CD14-positive monocyte (primary cell): Measurements from ENCODE around the gene SLC4A5. TPM values are rescaled to one million over a fixed set of nuclear protein-coding genes. Genes with fewer than 3 reads are reported as not detected.

Experiments used
- DNase-seq, 3 donors: peaks; one replicate each; pipeline ENCODE4 v3.0.0-alpha.2; 2011 to 2022
- H2AFZ ChIP-seq: 2 replicates; pipeline ENCODE4 v1.6.0; 2012; ENCODE audit warnings: mild to moderate bottlenecking, low read depth, low read length, inconsistent platforms; ENCODE audit not compliant: insufficient read depth, poor library complexity, severe bottlenecking
- H3K27ac ChIP-seq, 2 donors: 1 replicate in 1 of 2; 2 replicates in 1 of 2; pipeline ENCODE4 v1.5.1; 2012 to 2013; ENCODE audit warnings: low read length in 2 of 2, control low read depth in 1 of 2, inconsistent platforms in 1 of 2, low read depth in 1 of 2, mild to moderate bottlenecking in 1 of 2
- H3K27me3 ChIP-seq, 2 donors: one replicate each; pipeline versions ENCODE4 v1.6.0 to v1.6.1; 2011 to 2013; ENCODE audit warnings: low read length in 2 of 2; ENCODE audit not compliant: control insufficient read depth in 2 of 2, insufficient read depth in 2 of 2
- H3K36me3 ChIP-seq, 2 donors: replicated peaks in 1 of 2; 1 replicate in 1 of 2; 2 replicates in 1 of 2; pipeline versions ENCODE4 v1.5.1 to v1.6.1; 2012 to 2013; ENCODE audit warnings: low read length in 2 of 2, control low read depth in 1 of 2, inconsistent platforms in 1 of 2, mild to moderate bottlenecking in 1 of 2; ENCODE audit not compliant: insufficient read depth in 2 of 2, control insufficient read depth in 1 of 2
- H3K4me1 ChIP-seq, 2 donors: 1 replicate in 1 of 2; 2 replicates in 1 of 2; pipeline versions ENCODE4 v1.5.1 to v1.6.1; 2012 to 2013; ENCODE audit warnings: low read length in 2 of 2, control low read depth in 1 of 2, inconsistent platforms in 1 of 2, mild to moderate bottlenecking in 1 of 2, moderate library complexity in 1 of 2; ENCODE audit not compliant: insufficient read depth in 2 of 2, control insufficient read depth in 1 of 2
- H3K4me2 ChIP-seq: replicated peaks from 2 replicates; pipeline ENCODE3; 2012; ENCODE audit warnings: low read length, moderate library complexity, mild to moderate bottlenecking; ENCODE audit not compliant: poor library complexity, severe bottlenecking; ENCODE audit errors: extremely low read depth
- H3K4me3 ChIP-seq, 3 experiments: fragments of 200-600 bp in 1 of 3; sonication (generic) in 1 of 3; replicated peaks in 1 of 3; 1 replicate in 2 of 3; 2 replicates in 1 of 3; pipeline ENCODE4 v1.5.1; 2011 to 2013; ENCODE audit warnings: low read length in 3 of 3, mild to moderate bottlenecking in 3 of 3, control low read depth in 2 of 3, low read depth in 2 of 3, inconsistent platforms in 1 of 3, moderate library complexity in 1 of 3
- H3K79me2 ChIP-seq: 2 replicates; pipeline ENCODE4 v1.6.0; 2012; ENCODE audit warnings: mild to moderate bottlenecking, control low read depth, inconsistent platforms, low read length, moderate library complexity; ENCODE audit not compliant: insufficient read depth
- H3K9ac ChIP-seq: 2 replicates; pipeline ENCODE4 v1.6.0; 2017; ENCODE audit warnings: low read length, mild to moderate bottlenecking; ENCODE audit not compliant: insufficient read depth, poor library complexity, severe bottlenecking
- H3K9me3 ChIP-seq, 2 donors: replicated peaks in 1 of 2; 1 replicate in 1 of 2; 2 replicates in 1 of 2; pipeline versions ENCODE4 v1.5.1 to v1.6.1; 2012 to 2013; ENCODE audit warnings: low read length in 2 of 2, control low read depth in 1 of 2; ENCODE audit not compliant: control insufficient read depth in 1 of 2, insufficient read depth in 1 of 2
- H4K20me1 ChIP-seq: 2 replicates; pipeline ENCODE4 v1.6.0; 2012; ENCODE audit warnings: mild to moderate bottlenecking, low read length, control low read depth, moderate library complexity; ENCODE audit not compliant: insufficient read depth
- H3K27ac Mint-ChIP-seq, 7 donors: one replicate each; pipeline ENCODE4 v1.8.0; 2020; ENCODE audit warnings: mild to moderate bottlenecking in 7 of 7, mixed read lengths in 7 of 7, moderate library complexity in 6 of 7, inconsistent platforms in 2 of 7
- H3K27me3 Mint-ChIP-seq, 3 donors: one replicate each; pipeline ENCODE4 v1.8.0; 2021 to 2022; ENCODE audit warnings: low read depth in 3 of 3, mild to moderate bottlenecking in 3 of 3, mixed read lengths in 3 of 3, moderate library complexity in 3 of 3, inconsistent platforms in 1 of 3
- H3K36me3 Mint-ChIP-seq, 2 donors: one replicate each; pipeline ENCODE4 v1.8.0; 2020; ENCODE audit warnings: mixed read lengths in 2 of 2, inconsistent platforms in 1 of 2, mild to moderate bottlenecking in 1 of 2
- H3K4me1 Mint-ChIP-seq: one replicate; pipeline ENCODE4 v1.8.0; 2020; ENCODE audit warnings: mild to moderate bottlenecking, mixed read lengths
- H3K4me3 Mint-ChIP-seq, 2 donors: one replicate each; pipeline ENCODE4 v1.8.0; 2020; ENCODE audit warnings: mild to moderate bottlenecking in 2 of 2, mixed read lengths in 2 of 2, moderate library complexity in 1 of 2
- H3K9me3 Mint-ChIP-seq, 7 donors: one replicate each; pipeline ENCODE4 v1.8.0; 2020 to 2022; ENCODE audit warnings: mixed read lengths in 7 of 7, mild to moderate bottlenecking in 6 of 7, moderate library complexity in 6 of 7, inconsistent platforms in 2 of 7
- WGBS: methylation state at CpG from one replicate; pipeline ENCODE4 v1.1.5; 2013; ENCODE audit warnings: missing lambda C conversion rate; ENCODE audit not compliant: insufficient coverage; 5-methylcytosine and 5-hydroxymethylcytosine counted together
- intact Hi-C, 2 donors: fragments of 100-400 bp; cut with micrococcal nuclease; formaldehyde crosslinking; loops; one replicate each; pipeline versions ENCODE4 v1.15.0 to v1.15.1; 2023
- polyA plus RNA-seq, 3 donors: library from polyadenylated mRNA; depleted of rRNA in 1 of 3; unstranded in 2 of 3; stranded (reverse) in 1 of 3; fragments of 300-500 nt in 2 of 3; fragments of >200 nt in 1 of 3; fragmentation: Illumina TruSeq in 2 of 3; gene quantifications; 1 replicate in 2 of 3; 2 replicates in 1 of 3; pipeline ENCODE4 v1.2.3, GENCODE V29; 2012 to 2021
- TF ChIP-seq, protein P1 (sequence below): fragments of 200-600 bp; IDR thresholded peaks from one replicate; pipeline ENCODE4 v1.8.0; 2022; ENCODE audit warnings: antibody characterized with exemption, mild to moderate bottlenecking

SLC4A5 gene
- polyA plus RNA-seq, 3 donors, result 0.10 to 1.1 TPM; not detected in 1

DNA sequence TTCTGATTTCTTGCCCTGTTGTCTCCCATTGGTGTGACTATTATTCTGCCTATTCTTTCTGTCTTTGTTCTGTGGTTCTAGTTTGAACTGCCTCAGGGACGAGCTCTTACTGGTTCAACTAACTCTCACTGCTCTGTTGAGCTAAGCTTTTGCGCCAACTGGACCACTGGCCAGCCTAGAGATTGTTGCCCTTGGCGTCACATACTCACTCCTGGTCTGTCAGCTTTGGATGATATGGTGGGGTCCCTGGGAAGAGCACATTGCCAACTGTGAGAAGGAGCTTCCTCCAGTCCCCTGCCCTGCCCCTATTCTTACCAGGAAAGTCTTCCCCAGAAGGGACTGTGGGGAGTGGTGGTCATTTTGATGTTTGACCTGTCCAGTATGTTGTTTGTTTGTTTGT, 138.8 kb downstream of the SLC4A5 start:
- peak overlapping the region in 1 of 2 donors; percentile 84 for H3K27ac ChIP-seq
- TF ChIP-seq, protein P1, sequence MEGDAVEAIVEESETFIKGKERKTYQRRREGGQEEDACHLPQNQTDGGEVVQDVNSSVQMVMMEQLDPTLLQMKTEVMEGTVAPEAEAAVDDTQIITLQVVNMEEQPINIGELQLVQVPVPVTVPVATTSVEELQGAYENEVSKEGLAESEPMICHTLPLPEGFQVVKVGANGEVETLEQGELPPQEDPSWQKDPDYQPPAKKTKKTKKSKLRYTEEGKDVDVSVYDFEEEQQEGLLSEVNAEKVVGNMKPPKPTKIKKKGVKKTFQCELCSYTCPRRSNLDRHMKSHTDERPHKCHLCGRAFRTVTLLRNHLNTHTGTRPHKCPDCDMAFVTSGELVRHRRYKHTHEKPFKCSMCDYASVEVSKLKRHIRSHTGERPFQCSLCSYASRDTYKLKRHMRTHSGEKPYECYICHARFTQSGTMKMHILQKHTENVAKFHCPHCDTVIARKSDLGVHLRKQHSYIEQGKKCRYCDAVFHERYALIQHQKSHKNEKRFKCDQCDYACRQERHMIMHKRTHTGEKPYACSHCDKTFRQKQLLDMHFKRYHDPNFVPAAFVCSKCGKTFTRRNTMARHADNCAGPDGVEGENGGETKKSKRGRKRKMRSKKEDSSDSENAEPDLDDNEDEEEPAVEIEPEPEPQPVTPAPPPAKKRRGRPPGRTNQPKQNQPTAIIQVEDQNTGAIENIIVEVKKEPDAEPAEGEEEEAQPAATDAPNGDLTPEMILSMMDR, result no peak
- H3K27ac Mint-ChIP-seq, result peak overlapping the region in 6 of 7 donors; percentile 12 to 95 (median 70)
- H3K4me3 ChIP-seq, result no peak overlapping the region
- no CpG with 5 or more reads among the region's 3 CpGs for WGBS
- H3K4me3 Mint-ChIP-seq, result no peak overlapping the region
- H3K9me3 Mint-ChIP-seq, result peaks cover 0 to 2% (median 0%) of the 10 kb centered on the region in 7 donors
- no peak overlapping the region for H3K9ac ChIP-seq
- no peak for DNase-seq
- no peak overlapping the region for H3K4me2 ChIP-seq
- no peaks in the 10 kb centered on the region for H3K9me3 ChIP-seq
- H3K27me3 ChIP-seq, result no peaks in the 10 kb centered on the region
- H3K79me2 ChIP-seq, result peaks cover 90% of the 10 kb centered on the region
- H3K4me1 ChIP-seq, result peaks cover 31 to 48% of the 10 kb centered on the region in 2 donors
- H3K4me1 Mint-ChIP-seq, result peaks cover 55% of the 10 kb centered on the region
- H2AFZ ChIP-seq, result no peak overlapping the region
- H3K36me3 ChIP-seq, result peaks cover 20 to 48% of the 10 kb centered on the region in 2 donors
- H3K36me3 Mint-ChIP-seq, result peaks cover 29 to 50% of the 10 kb centered on the region in 2 donors
- H4K20me1 ChIP-seq, result peaks cover 68% of the 10 kb centered on the region
- intact Hi-C loops, result no loop called here
- no peaks in the 10 kb centered on the region for H3K27me3 Mint-ChIP-seq

DNA sequence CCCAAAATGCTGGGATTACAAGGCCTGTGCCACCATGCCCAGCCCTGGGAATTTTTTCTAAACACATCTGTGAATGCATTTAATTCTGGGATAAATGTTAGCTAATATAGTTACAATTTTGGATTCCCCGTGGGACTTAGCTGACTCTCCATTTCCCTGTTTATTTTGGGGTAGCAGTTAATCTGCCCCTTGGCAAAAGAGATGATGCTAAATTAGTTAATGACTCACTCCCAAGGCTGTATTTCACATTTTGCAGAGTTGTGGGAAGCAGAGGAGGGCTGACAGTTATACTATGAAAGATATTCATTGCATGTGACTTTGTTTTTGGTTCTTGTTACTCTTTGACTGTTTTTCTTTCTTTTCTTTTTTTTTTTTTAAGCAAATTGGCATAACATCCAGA, 141.6 kb downstream of the SLC4A5 start:
- peaks cover 80% of the 10 kb centered on the region for H3K79me2 ChIP-seq
- Mint-ChIP-seq H3K4me3 (no peak overlapping the region), H3K4me1 (peaks cover 59% of the 10 kb centered on the region), H3K9me3 (peaks cover 0 to 5% (median 0%) of the 10 kb centered on the region in 7 donors), H3K27ac (peak overlapping the region in 1 of 7 donors; percentile 43), H3K36me3 (peaks cover 12 to 25% of the 10 kb centered on the region in 2 donors), H3K27me3 (peaks cover 0 to 3% (median 1%) of the 10 kb centered on the region in 3 donors)
- peaks cover 62% of the 10 kb centered on the region for H4K20me1 ChIP-seq
- no peak overlapping the region for H3K9ac ChIP-seq
- no peak overlapping the region for H3K4me3 ChIP-seq
- H3K9me3 ChIP-seq, result no peaks in the 10 kb centered on the region
- no peak overlapping the region for H3K27ac ChIP-seq
- TF ChIP-seq, protein P1, result no peak
- H3K27me3 ChIP-seq, result no peaks in the 10 kb centered on the region
- WGBS, result no CpG with 5 or more reads among the region's 1 CpG
- peaks cover 40 to 58% of the 10 kb centered on the region in 2 donors for H3K4me1 ChIP-seq
- intact Hi-C loops, result no loop called here
- H3K4me2 ChIP-seq, result no peak overlapping the region
- no peak overlapping the region for H2AFZ ChIP-seq
- H3K36me3 ChIP-seq, result peaks cover 3 to 24% of the 10 kb centered on the region in 2 donors
- DNase-seq, result no peak
